ENCODE measurements around the gene GTF2A1. TPM values are rescaled to one million over a fixed set of nuclear protein-coding genes. Genes with fewer than 3 reads are reported as not detected.

The GTF2A1 gene
- total RNA-seq (2021) (6.7 and 13.9 TPM in 2 replicates), Bru-seq, nascent RNA (percentile 68 among the genes with signal in this experiment), BruChase-seq, experiment 1, labeled RNA remaining after a 2-hour chase (percentile 70 among the genes with signal in this experiment), BruChase-seq, experiment 2, labeled RNA remaining after a 6-hour chase (percentile 81 among the genes with signal in this experiment)
- long read RNA-seq, partial matches to known transcripts = 0 of 1 reads
- long read RNA-seq, other reads (novel, unspliced or antisense) = 1 of 1 reads

DNA sequence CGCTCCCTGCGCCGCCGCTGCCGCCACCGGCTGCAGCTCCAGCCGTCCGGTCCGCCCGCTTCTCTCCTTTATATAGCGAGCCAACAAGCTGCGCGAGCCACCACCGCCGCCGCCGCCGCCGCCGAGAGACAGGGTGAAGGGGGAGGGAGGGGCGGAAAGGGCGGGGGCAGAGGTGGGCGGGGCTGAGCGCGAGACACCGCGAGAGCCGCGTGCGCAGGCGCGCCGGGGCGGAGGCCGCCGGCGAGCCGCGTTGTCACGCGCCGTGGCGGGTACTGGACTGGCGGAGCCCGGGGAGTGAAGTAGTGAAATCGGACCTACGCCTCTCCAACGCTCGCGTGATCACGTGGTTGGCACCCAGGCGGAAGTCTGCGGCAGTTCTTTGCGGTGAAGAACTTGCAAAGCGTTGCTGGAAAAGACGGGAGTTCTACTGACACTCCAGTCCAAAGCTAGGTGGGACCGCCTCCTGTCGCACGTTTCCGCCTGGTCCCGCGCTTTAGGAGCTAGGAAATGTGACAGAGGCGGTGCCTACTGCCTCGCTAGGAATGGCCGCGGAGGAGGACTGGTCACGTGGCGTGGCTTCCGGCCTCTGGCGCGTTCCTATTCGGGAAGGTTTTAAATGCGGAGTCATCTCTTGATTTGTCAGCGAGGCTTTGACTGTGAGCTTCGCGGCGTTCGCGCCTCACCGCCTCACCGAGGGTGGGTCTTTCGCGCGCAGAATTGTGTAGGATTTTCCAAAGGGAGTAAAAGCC, at the start of gene GTF2A1:
Gene GTF2A1 (minus strand): TSS at position 130 of the 749 bp plus-strand sequence. CDS start 441 bp downstream, outside the sequence.
- intact Hi-C loops (cut with micrococcal nuclease; ENCODE audit: unreplicated experiment) = no loop called here
- BruUV-seq (replicated peaks) = no TSS peak
- peak; percentile 75 to 87 for DNase-seq
- Histone ChIP-seq H3K9me2 (ENCODE audit: insufficient read depth) (no peaks in the 10 kb centered on the region), H3K36me3 (ENCODE audit: low read depth) (no peaks in the 10 kb centered on the region), H3K4me3 (peak within 1 kb of the TSS; percentile 92), H3K27ac (peak within 1 kb of the TSS; percentile 98), H3F3A (ENCODE audit: insufficient read depth, low read depth) (peaks cover 17% of the 10 kb centered on the region; the same call in 1 of the 2 replicates), H3K9me3 (ENCODE audit: insufficient read depth, low read depth) (no peaks in the 10 kb centered on the region), H3K4me1 (replicated peaks; ENCODE audit: insufficient read depth) (peaks cover 25% of the 10 kb centered on the region), H2AFZ (peak within 1 kb of the TSS; percentile 83), H3K79me2 (ENCODE audit: low read depth) (peaks cover 40% of the 10 kb centered on the region), H3K27me3 (ENCODE audit: insufficient read depth, low read depth) (no peaks in the 10 kb centered on the region), H3K4me2 (peak within 1 kb of the TSS; percentile 85), H4K20me1 (ENCODE audit: insufficient read depth) (no peaks in the 10 kb centered on the region)
- ChIA-PET POLR2A (ENCODE audit: unreplicated experiment) (interaction anchor here (0.6 to 0.7 kb wide), 3 partner anchors 279 to 786 kb away, joined by 3 to 8 read pairs (median 3); partner anchors contain the start of gene SEL1L), CTCF (no interaction called here)
- no peak for TF ChIP-seq EZH2 (IDR thresholded peaks at IDR 0.05; ENCODE audit: low read depth)
- TF ChIP-seq, protein P1, sequence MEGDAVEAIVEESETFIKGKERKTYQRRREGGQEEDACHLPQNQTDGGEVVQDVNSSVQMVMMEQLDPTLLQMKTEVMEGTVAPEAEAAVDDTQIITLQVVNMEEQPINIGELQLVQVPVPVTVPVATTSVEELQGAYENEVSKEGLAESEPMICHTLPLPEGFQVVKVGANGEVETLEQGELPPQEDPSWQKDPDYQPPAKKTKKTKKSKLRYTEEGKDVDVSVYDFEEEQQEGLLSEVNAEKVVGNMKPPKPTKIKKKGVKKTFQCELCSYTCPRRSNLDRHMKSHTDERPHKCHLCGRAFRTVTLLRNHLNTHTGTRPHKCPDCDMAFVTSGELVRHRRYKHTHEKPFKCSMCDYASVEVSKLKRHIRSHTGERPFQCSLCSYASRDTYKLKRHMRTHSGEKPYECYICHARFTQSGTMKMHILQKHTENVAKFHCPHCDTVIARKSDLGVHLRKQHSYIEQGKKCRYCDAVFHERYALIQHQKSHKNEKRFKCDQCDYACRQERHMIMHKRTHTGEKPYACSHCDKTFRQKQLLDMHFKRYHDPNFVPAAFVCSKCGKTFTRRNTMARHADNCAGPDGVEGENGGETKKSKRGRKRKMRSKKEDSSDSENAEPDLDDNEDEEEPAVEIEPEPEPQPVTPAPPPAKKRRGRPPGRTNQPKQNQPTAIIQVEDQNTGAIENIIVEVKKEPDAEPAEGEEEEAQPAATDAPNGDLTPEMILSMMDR (conservative IDR thresholded peaks at IDR 0.05) = no peak

DNA sequence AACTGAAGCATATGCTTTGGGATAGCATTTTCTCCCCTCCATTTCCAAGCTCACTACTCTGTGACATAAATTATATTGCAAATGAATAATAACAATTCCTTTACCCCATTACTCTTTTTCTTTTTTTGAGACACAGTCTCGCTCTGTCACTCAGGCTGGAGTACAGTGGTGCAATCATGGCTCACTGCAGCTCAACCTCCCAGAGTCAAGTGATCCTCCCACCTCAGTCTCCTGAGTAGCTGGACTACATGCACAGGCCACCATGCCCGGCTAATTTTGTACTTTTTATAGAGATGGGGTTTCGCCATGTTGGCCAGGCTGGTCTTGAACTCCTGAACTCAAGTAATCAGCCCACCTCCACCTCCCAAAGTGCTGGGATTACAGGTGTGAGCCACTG, 49.2 kb upstream of the GTF2A1 start:
- H4K20me1 ChIP-seq (ENCODE audit: insufficient read depth) = no peaks in the 10 kb centered on the region
- H3K9me2 ChIP-seq (ENCODE audit: insufficient read depth) = no peaks in the 10 kb centered on the region
- DNase-seq = no peak
- no peak for TF ChIP-seq EZH2 (IDR thresholded peaks at IDR 0.05; ENCODE audit: low read depth)
- TF ChIP-seq, protein P1 (conservative IDR thresholded peaks at IDR 0.05) = no peak
- no peaks in the 10 kb centered on the region for H3K36me3 ChIP-seq (ENCODE audit: low read depth)
- ChIA-PET POLR2A (ENCODE audit: unreplicated experiment) (no interaction called here), CTCF (interaction anchor here (1.1 kb wide), 1 partner anchor 183 kb away, joined by 3 read pairs; no protein-coding TSS in a partner anchor)
- H3K4me1 ChIP-seq (replicated peaks; ENCODE audit: insufficient read depth) = peaks cover 10% of the 10 kb centered on the region
- no peaks in the 10 kb centered on the region for H3K27me3 ChIP-seq (ENCODE audit: insufficient read depth, low read depth)
- no peak overlapping the region for H2AFZ ChIP-seq
- H3K27ac ChIP-seq = no peak overlapping the region
- H3K9me3 ChIP-seq (ENCODE audit: insufficient read depth, low read depth) = no peaks in the 10 kb centered on the region
- H3K4me3 ChIP-seq = no peak overlapping the region
- intact Hi-C loops (cut with micrococcal nuclease; ENCODE audit: unreplicated experiment) = loop anchor here (1.0 kb wide), 1 partner anchor 183 kb away; no protein-coding TSS in a partner anchor
- BruUV-seq (replicated peaks) = no TSS peak
- H3K4me2 ChIP-seq = no peak overlapping the region
- H3F3A ChIP-seq (ENCODE audit: insufficient read depth, low read depth) = no peaks in the 10 kb centered on the region
- H3K79me2 ChIP-seq (ENCODE audit: low read depth) = no peaks in the 10 kb centered on the region

DNA sequence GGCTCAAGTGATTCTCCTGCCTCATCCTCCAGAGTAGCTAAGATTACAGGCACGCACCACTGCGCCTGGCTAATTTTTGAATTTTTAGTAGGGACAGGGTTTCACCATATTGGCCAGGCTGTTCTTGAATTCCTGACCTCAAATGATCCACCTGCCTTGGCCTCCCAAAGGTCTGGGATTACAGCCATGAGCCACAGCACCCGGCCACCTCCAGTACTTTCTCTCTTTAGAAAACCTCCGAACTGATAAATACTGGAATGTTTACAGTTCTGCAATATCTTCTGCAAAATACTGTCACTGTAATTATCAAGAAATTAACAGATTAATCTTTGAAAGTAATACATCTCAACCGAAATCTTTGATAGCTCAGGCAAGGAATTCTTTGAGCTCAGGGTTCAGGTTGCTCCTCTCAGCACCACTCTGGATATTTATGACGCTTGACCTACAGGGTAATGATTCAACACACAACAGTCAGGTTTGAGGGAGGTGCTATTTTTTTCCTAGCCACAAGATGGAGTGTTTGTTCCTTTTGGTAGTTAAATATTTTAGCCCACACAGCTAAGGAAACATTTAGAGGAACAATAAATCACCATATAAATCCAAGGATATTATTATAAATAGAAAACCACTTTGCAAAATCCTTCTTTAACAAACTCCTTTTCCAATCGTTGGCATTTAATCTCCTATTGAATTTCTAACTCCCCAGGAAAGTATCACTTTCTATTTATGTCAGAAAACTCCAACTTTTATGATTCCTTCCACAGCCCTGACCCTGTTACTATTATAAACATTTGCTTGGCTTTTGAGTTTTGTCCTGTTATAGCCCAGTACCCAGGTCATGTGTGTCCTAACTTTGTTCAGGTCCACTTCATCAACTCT, 48.6 kb upstream of the GTF2A1 start:
- no peaks in the 10 kb centered on the region for H3K79me2 ChIP-seq (ENCODE audit: low read depth)
- H3K9me3 ChIP-seq (ENCODE audit: insufficient read depth, low read depth) = no peaks in the 10 kb centered on the region
- H3K4me1 ChIP-seq (replicated peaks; ENCODE audit: insufficient read depth) = peaks cover 10% of the 10 kb centered on the region
- H3K27me3 ChIP-seq (ENCODE audit: insufficient read depth, low read depth) = no peaks in the 10 kb centered on the region
- H3K27ac ChIP-seq = no peak overlapping the region
- TF ChIP-seq EZH2 (IDR thresholded peaks at IDR 0.05; ENCODE audit: low read depth) = no peak
- TF ChIP-seq, protein P1 (conservative IDR thresholded peaks at IDR 0.05) = peak; percentile 83
- ChIA-PET CTCF (interaction anchor here (0.7 to 1.1 kb wide), 2 partner anchors 184 kb away, joined by 3 to 5 read pairs; no protein-coding TSS in a partner anchor), POLR2A (ENCODE audit: unreplicated experiment) (no interaction called here)
- no peak overlapping the region for H3K4me2 ChIP-seq
- H3K9me2 ChIP-seq (ENCODE audit: insufficient read depth) = no peaks in the 10 kb centered on the region
- H3K36me3 ChIP-seq (ENCODE audit: low read depth) = no peaks in the 10 kb centered on the region
- intact Hi-C loops (cut with micrococcal nuclease; ENCODE audit: unreplicated experiment) = loop anchor here (1.0 kb wide), 1 partner anchor 184 kb away; no protein-coding TSS in a partner anchor
- BruUV-seq (replicated peaks) = no TSS peak
- H3K4me3 ChIP-seq = no peak overlapping the region
- peak; percentile 11 to 53 for DNase-seq
- H2AFZ ChIP-seq = no peak overlapping the region
- no peaks in the 10 kb centered on the region for H4K20me1 ChIP-seq (ENCODE audit: insufficient read depth)
- H3F3A ChIP-seq (ENCODE audit: insufficient read depth, low read depth) = no peaks in the 10 kb centered on the region

Measured in PC-9 (cell line).